OCI-LY7 (cell line): ENCODE measurements around the gene ARHGEF17. TPM values are rescaled to one million over a fixed set of nuclear protein-coding genes. Genes with fewer than 3 reads are reported as not detected.
A peak's percentile ranks its signal among the peaks of the same experiment; 100 is the strongest.

Experiments
- BruUV-seq: library from RNA; stranded (reverse); fragments of 400-500 nt; replicated peaks from 2 replicates; lab custom pipeline; 2021; lab: Mats Ljungman, UMichigan
- CTCF ChIA-PET: fragments of 300-600 bp; sonication (Branson Sonifier 250); formaldehyde crosslinking; loops from one replicate; lab custom pipeline; 2022; ENCODE audit warnings: antibody characterized with exemption; ENCODE audit not compliant: unreplicated experiment; lab: Charles Lee
- POLR2A ChIA-PET: fragments of 300-600 bp; sonication (Branson Sonifier 250); formaldehyde crosslinking; loops from one replicate; lab custom pipeline; 2022; ENCODE audit warnings: antibody characterized with exemption; lab: Charles Lee
- DNase-seq: peaks from one replicate; pipeline ENCODE4 v3.0.0-alpha.2; 2015; ENCODE audit warnings: low spot score
- H2AFZ ChIP-seq: fragments of 200-600 bp; sonication (generic), shearing (Covaris generic); 2 replicates; pipeline ENCODE4 v1.6.1; 2014; ENCODE audit warnings: mild to moderate bottlenecking, antibody characterized with exemption, low read length, moderate library complexity
- H3K27ac ChIP-seq: fragments of 200-600 bp; sonication (generic); 2 replicates; pipeline ENCODE4 v1.5.1; 2014; ENCODE audit warnings: mixed run types, low read depth, mild to moderate bottlenecking, moderate library complexity, low read length, inconsistent platforms; ENCODE audit not compliant: poor library complexity, severe bottlenecking
- H3K36me3 ChIP-seq: fragments of 200-600 bp; sonication (generic); 2 replicates; pipeline ENCODE4 v1.6.1; 2014; ENCODE audit warnings: mild to moderate bottlenecking, antibody characterized with exemption, low read length, moderate library complexity, mixed read lengths; ENCODE audit not compliant: insufficient read depth
- H3K4me1 ChIP-seq: fragments of 200-600 bp; sonication (generic); 2 replicates; pipeline ENCODE4 v1.5.1; 2014; ENCODE audit warnings: mild to moderate bottlenecking, low read length; ENCODE audit not compliant: insufficient read depth, poor library complexity, severe bottlenecking
- H3K4me2 ChIP-seq: fragments of 200-600 bp; sonication (generic); 2 replicates; pipeline ENCODE4 v1.6.1; 2014; ENCODE audit warnings: mild to moderate bottlenecking, low read length
- H3K4me3 ChIP-seq: fragments of 200-600 bp; sonication (generic); 2 replicates; pipeline ENCODE4 v1.5.1; 2014; ENCODE audit warnings: mild to moderate bottlenecking, low read depth, low read length; ENCODE audit not compliant: poor library complexity, severe bottlenecking
- H3K79me2 ChIP-seq: fragments of 200-600 bp; sonication (generic); 2 replicates; pipeline ENCODE4 v1.6.1; 2016; ENCODE audit warnings: low read depth, mild to moderate bottlenecking, low read length, moderate library complexity, mixed read lengths; ENCODE audit not compliant: insufficient read depth
- H3K9me2 ChIP-seq: fragments of 200-600 bp; sonication (generic); 2 replicates; pipeline ENCODE4 v1.6.1; 2016; ENCODE audit warnings: mild to moderate bottlenecking, low read length, mixed read lengths; ENCODE audit not compliant: insufficient read depth
- H3K9me3 ChIP-seq: fragments of 200-600 bp; sonication (generic); 2 replicates; pipeline ENCODE4 v1.6.1; 2014; ENCODE audit warnings: mild to moderate bottlenecking, mixed run types, low read length, mixed read lengths
- H4K20me1 ChIP-seq: fragments of 200-600 bp; sonication (generic); 2 replicates; pipeline ENCODE4 v1.6.1; 2014; ENCODE audit warnings: mild to moderate bottlenecking, antibody characterized with exemption, low read length, moderate library complexity, mixed read lengths; ENCODE audit not compliant: insufficient read depth
- CTCF ChIP-seq: fragments of 200-600 bp; sonication (generic); conservative IDR thresholded peaks from 2 replicates; pipeline ENCODE4 v1.5.1; 2014; ENCODE audit warnings: mild to moderate bottlenecking, antibody characterized with exemption, low read length, moderate library complexity, mixed read lengths
- EZH2phosphoT487 ChIP-seq: fragments of 200-600 bp; sonication (generic); IDR thresholded peaks from 2 replicates; pipeline ENCODE4 v1.6.1; 2018; ENCODE audit warnings: low read depth, borderline replicate concordance, mild to moderate bottlenecking, mixed run types, antibody characterized with exemption, low read length, moderate library complexity, mixed read lengths
- intact Hi-C: fragments of 100-400 bp; cut with micrococcal nuclease; formaldehyde crosslinking; loops from one replicate; pipeline ENCODE4 v1.10.0; 2022; ENCODE audit not compliant: unreplicated experiment
- total RNA-seq, 2 experiments: library from RNA; depleted of rRNA in 1 of 2; stranded (reverse); fragments of >200 nt in 1 of 2; shearing (Covaris generic) in 1 of 2; gene quantifications; 2 replicates each; pipeline ENCODE4 v1.2.3, GENCODE V29; 2014 to 2022

The ARHGEF17 gene
- total RNA-seq, 2 experiments from 2014 or later = 0.19 to 1.4 TPM

- Histone ChIP-seq H3K9me2 (no peaks in the 10 kb centered on the region), H3K4me1 (peaks cover 5% of the 10 kb centered on the region), H3K36me3 (peaks cover 56% of the 10 kb centered on the region; the same call in 1 of the 2 replicates), H2AFZ (no peak overlapping the region), H3K4me3 (no peak overlapping the region), H3K4me2 (no peak overlapping the region), H4K20me1 (no peaks in the 10 kb centered on the region), H3K27ac (no peak overlapping the region), H3K79me2 (no peaks in the 10 kb centered on the region), H3K9me3 (no peaks in the 10 kb centered on the region)
- no peak for DNase-seq
- ChIA-PET CTCF (no interaction called here), POLR2A (no interaction called here)
- intact Hi-C loops = no loop called here
- TF ChIP-seq CTCF (no peak), EZH2phosphoT487 (no peak)
- BruUV-seq = no TSS peak
Observed at GRCh38 chr11:73394416-73395296, 86.6 kb downstream of the ARHGEF17 start.

DNA sequence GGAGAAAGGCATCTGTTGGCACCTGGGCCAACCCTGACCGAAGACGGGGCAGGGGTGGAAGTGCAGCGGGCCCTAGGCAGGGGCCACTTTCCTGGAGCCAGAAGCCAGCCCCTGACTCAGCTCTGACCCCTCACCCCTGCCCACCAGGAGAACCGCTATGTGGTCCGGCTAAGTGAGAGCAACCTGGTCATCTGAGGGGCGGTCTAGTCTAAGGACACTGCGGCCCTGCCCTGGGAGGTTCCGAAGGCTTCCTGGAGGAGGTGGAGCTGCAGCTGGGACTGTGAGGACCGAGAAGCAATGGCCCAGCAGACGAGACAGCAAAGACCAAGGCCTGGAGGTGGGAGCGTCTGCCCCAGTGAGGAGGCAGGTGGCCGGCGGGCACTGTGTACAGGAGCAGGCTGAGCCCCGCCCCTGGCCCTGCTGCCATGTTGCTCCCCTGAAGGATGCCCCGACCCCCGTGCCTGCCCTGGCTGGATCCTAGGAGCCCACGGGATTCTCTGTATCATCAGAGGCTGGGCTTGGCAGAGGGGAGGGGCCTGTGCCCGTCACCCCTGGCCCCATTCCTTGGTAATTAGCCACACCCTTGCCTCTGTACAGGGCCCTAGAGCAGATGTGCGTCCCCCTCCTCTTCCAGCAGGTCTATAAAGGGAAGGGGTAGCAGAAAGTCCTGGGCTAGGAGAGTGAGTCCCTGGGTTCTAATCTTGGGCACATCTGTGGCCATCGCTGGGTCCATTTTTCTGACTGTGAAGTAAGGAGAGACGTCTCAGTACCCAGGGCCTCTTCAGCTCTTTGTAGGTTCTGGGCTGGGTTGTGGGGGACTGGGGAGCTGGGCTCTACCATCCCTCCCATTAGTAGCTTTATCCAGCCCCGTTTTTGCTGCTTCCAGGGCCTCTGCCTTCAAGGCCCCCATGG, 87.5 kb downstream of the ARHGEF17 start:
- ChIA-PET CTCF (interaction anchor here (1.2 kb wide), 1 partner anchor 44 kb away, joined by 4 read pairs; no protein-coding TSS in a partner anchor), POLR2A (interaction anchor here (0.5 to 0.7 kb wide), 2 partner anchors 11 to 18 kb away, joined by 3 read pairs; no protein-coding TSS in a partner anchor)
- TF ChIP-seq EZH2phosphoT487 (no peak), CTCF (no peak)
- Histone ChIP-seq H3K4me1 (no peaks in the 10 kb centered on the region), H4K20me1 (no peaks in the 10 kb centered on the region), H3K4me2 (no peak overlapping the region), H3K9me2 (no peaks in the 10 kb centered on the region), H3K9me3 (no peaks in the 10 kb centered on the region), H2AFZ (no peak overlapping the region), H3K4me3 (no peak overlapping the region), H3K79me2 (no peaks in the 10 kb centered on the region), H3K36me3 (peaks cover 54% of the 10 kb centered on the region; the same call in 1 of the 2 replicates), H3K27ac (no peak overlapping the region)
- intact Hi-C loops = no loop called here
- BruUV-seq = TSS peak; percentile 13
- no peak for DNase-seq
